Left cardiac atrium (tissue), 4 donors: ENCODE measurements around the gene PPP1R13L. TPM values are rescaled to one million over a fixed set of nuclear protein-coding genes. Genes with fewer than 3 reads are reported as not detected.
A peak's percentile ranks its signal among the peaks of the same experiment; 100 is the strongest.
"Not testable (repeated sequence)": the region's sequence is repeated elsewhere in the genome, so short reads cannot be mapped to it uniquely, and the experiment has no call there.

Experiments used
- ATAC-seq, 2 donors: fragments of 200-7000 bp; cut with Tn5 transposase; one replicate each; pipeline ENCODE4 v1.9.1; 2020; ENCODE audit warnings: mild to moderate bottlenecking in 2 of 2, moderate library complexity in 2 of 2
- DNase-seq: peaks from one replicate; pipeline ENCODE4 v3.0.0-alpha.2; 2020
- intact Hi-C, 2 donors: fragments of 100-400 bp; cut with DNase I; formaldehyde crosslinking; loops; one replicate each; pipeline versions ENCODE4 v1.14.1 to v1.15.1; 2022 to 2023
- total RNA-seq, 2 donors: library from RNA; stranded (reverse); fragmentation: NEBNext Ultra II Directional; extraction: Animal tissue kit (Norgen Biotek cat#: 25700); gene quantifications; one replicate each; pipeline ENCODE4 v1.2.1, GENCODE V29; 2021
- donor health status: DM: no; HTN: yes; CAD: no.
- donor health status: DM: no; HTN: yes; CAD: no; lungs with severe emphysema.
- donor health status: DM: yes; HTN: yes; CAD: no.
- donor health status: Dilated cardiomyopathy.

The PPP1R13L gene
- total RNA-seq, 2 donors from 2014 or later = 123 to 143 TPM

- DNase-seq (peak; percentile 88), ATAC-seq (peak; percentile 71 to 76)
- intact Hi-C loops = loop anchor here (1.0 to 2.0 kb wide), 3 partner anchors 33 to 40 kb away; no protein-coding TSS in a partner anchor
Observed at GRCh38 chr19:45439569-45440258, 34.8 kb upstream of the PPP1R13L start.

DNA sequence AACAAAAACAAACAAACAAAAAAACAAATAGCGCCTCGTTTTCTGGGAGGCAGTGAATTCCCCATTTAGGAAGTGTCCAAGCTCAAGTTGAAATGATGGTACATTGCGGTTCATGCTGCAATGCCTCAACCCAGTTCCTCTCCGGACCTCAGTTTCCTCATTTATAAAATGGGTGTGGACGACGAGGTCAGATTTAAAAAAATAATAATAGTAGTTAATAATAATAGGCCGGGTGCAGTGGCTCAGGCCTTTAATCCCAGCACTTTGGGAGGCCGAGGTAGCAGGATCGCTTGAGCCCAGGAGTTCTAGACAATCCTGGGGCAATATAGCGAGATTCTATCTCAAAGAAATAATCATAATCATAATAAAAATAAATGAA lies 34.3 kb upstream of the PPP1R13L start:
- intact Hi-C loops = loop anchor here (1.0 to 2.0 kb wide), 2 partner anchors 40 kb away; no protein-coding TSS in a partner anchor
- ATAC-seq = no peak
- DNase-seq = no peak

- intact Hi-C loops = no loop called here
- ATAC-seq = no peak
- DNase-seq = no peak
Observed at GRCh38 chr19:45437328-45437727, 32.5 kb upstream of the PPP1R13L start.

GRCh38 chr19:45432543-45432942 lies 27.7 kb upstream of the PPP1R13L start:
- ATAC-seq, DNase-seq, intact Hi-C loops: not testable (repeated sequence)

GRCh38 chr19:45431008-45431407 lies 26.1 kb upstream of the PPP1R13L start:
- intact Hi-C loops, DNase-seq, ATAC-seq: not testable (repeated sequence)

- intact Hi-C loops = loop anchor here in 1 of 2 donors (2.0 kb wide), 1 partner anchor 49 kb away; no protein-coding TSS in a partner anchor
- DNase-seq, ATAC-seq: not testable (repeated sequence)
Observed at GRCh38 chr19:45429896-45430295, 25.0 kb upstream of the PPP1R13L start.

GRCh38 chr19:45428384-45429231 lies 23.7 kb upstream of the PPP1R13L start:
- intact Hi-C loops = loop anchor here in 1 of 2 donors (2.0 kb wide), 1 partner anchor 50 kb away; no protein-coding TSS in a partner anchor
- DNase-seq = peak; percentile 82
- ATAC-seq = peak; percentile 58 to 74

DNA sequence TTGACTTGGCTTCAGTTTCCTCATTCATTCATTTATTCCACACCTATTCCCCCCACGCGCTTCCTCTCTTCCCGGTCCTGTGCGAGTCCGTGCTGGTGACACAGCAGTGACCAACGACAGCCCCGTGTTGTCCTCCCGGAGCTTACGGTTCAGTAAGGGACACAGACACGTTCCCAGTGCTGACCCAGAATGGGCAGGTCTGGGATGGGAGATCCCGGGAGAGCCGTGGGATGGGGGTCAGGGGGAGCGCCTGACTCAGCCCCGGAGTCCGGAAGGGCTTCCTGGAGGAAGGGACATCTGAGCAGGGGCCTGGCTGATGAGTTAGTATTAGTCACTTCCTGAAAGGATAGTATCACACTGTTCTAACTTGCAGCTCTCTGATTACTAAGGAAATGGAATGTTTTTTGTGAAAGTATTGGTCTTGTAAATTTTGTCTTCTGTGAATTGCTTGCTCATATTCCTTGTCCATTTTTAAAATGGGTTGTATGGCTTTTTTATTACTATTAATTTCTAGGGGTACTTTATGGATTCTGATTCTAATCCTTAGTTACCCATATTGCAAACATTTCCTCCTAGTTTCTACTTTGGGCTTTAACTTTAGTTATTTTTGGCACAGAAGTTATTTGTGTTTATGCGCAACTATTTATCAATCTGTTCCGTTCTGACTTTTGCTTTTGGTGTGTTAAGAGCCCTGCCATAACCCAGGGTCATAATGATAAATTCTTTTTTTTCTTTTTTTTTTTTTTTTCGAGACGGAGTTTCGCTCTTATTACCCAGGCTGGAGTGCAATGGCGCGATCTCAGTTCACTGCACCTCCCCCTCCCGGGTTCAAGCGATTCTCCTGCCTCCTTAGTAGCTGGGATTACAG lies 19.6 kb upstream of the PPP1R13L start:
- peak; percentile 19 to 78 for ATAC-seq
- intact Hi-C loops = no loop called here
- DNase-seq = peak; percentile 91

GRCh38 chr19:45423589-45424190 lies 18.8 kb upstream of the PPP1R13L start, which contains the start of gene ERCC1:
TSS of gene ERCC1 (minus strand) at chr19:45423917. CDS start at chr19:45423374, 543 bp downstream.
- DNase-seq (peak; percentile 97), ATAC-seq (peak; percentile 85 to 87)
- intact Hi-C loops = no loop called here

DNA sequence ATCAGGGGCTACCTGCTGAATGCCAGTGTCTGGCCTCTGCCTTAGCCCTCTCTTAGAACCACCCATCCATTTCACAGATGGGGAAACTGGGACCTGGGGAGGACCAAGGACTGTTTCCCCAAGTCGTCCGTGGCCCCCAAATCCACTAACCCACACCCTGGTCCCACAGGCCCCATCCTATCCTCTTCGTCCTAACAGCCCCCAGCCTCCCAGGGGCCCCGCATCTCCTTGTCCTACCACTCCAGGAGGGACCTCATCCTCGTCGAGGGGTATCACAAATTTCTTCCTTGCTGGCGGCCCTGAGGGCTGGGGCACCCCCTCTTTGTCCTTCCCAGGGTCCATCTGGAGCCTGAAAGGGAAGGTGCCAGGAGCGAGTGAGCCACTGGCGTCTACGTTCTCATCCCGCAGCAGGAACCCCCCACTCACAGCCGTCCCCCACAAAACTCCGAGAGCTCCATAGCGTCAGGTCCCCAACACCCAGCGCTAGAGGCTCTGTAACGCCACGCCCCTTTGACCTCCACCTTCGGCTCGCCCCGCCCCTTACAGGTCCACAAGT lies 18.2 kb upstream of the PPP1R13L start:
- no peak for DNase-seq
- no peak for ATAC-seq
- intact Hi-C loops = no loop called here

DNA sequence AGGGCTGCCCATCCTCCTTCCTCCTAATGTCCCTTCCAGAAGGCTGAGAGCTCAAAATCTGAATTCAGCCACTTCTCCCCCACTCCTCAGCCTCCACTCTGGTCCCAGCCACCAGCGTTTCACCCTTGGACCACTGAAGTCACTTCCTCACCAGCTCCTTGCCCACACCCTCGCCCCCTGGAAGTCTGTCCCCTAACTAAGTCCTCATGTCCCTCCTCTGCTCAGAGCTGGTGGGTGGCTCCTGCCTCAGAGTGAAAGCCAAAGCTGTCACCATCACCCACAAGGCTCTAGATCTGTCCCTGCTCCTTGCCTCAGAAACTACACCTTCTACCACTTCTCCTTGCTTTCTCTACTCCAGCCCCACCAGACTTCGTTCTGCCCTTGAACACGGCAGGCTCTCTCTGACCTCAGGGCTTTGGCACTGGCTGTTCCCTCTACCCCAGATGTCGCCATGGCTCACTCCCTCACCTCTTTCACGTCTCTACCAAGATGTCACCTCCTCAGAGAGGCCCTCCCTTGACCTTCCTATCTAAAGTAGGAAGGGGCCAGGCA lies 17.2 kb upstream of the PPP1R13L start:
- no peak for DNase-seq
- no peak for ATAC-seq
- intact Hi-C loops = no loop called here

DNA sequence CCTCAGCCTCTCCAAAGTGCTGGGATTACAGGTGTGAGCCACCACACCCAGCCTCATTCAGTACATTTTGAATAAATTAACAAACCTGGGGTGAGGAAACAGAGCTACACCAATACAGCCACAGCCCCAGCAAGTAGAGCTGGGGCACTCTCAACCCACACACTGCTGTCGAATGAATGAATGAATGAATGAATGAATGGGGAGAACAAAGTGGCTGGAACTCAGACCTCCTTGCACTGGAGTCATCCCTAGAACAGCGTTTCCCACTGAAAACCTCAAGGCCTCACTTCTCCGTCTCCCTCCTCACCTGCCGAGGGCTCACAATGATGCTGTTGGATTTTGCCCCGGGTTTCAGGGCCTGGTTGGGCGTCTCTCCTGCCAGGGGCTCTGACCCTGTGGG lies 16.0 kb upstream of the PPP1R13L start:
- no peak for ATAC-seq
- DNase-seq = no peak
- intact Hi-C loops = no loop called here

DNA sequence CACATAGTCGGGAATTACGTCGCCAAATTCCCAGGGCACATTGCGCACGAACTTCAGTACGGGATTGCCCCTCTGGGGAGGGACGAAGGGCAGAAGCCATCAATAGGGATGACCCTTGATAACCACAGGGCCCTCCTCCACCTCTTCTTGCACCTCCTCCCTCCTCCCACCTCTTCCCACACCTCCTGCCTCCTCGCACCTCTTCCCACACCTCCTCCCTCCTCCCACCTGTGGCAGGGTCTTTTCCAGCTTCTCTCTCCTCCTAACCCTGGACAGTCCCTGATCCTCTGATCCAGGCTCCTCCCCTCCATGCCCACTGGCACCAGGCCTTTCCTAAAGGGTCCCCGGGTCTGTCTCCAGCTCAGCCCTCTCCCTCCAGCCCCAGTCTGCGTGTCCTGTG lies 15.5 kb upstream of the PPP1R13L start:
- intact Hi-C loops = no loop called here
- DNase-seq = no peak
- ATAC-seq = no peak

DNA sequence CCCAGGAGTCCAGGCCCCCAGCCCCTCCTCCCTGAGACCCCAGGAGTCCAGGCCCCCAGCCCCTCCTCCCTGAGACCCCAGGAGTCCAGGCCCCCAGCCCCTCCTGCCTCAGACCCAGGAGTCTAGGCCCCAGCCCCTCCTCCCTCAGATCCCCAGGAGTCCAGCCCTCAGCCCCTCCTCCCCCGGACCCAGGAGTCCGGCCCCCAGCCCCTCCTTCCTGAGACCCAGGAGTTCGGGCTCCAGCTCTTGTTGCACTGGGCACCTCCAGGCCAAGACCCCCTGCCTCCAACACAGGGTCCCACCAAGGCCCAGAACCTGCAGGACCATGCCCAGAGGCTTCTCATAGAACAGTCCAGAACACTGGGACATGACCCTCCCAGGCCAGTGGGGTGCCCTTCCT lies 15.0 kb upstream of the PPP1R13L start:
- intact Hi-C loops = no loop called here
- DNase-seq = no peak
- ATAC-seq = no peak

GRCh38 chr19:45419396-45419795 lies 14.5 kb upstream of the PPP1R13L start:
- DNase-seq = no peak
- intact Hi-C loops = no loop called here
- ATAC-seq = no peak

GRCh38 chr19:45418802-45419201 lies 13.9 kb upstream of the PPP1R13L start:
- intact Hi-C loops = no loop called here
- DNase-seq (no peak), ATAC-seq (no peak)

DNA sequence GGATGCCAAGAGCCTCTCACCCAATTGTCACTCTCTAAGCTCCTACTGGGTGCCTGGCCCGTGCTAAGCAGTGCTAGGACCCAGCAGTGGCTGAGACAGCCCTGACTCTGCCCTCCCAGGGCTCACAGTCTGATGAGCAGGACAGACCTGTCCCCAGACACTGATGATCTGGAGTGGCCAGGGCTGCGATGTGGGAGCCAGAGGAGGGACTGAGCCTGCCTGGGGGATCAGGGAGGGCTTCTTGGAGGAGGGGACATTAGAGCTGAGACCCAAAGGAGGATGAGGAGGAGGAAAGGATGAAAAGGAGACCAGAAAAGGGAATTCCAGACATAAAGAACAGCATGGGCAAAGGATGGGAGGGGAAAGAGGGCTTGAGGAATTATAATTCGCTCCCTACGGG lies 12.3 kb upstream of the PPP1R13L start:
- no peak for DNase-seq

GRCh38 chr19:45414468-45414867 lies 9.6 kb upstream of the PPP1R13L start:
- DNase-seq = no peak
- no peak for ATAC-seq
- intact Hi-C loops = no loop called here

More for the DNA sequence above, 12.3 kb upstream of the PPP1R13L start:
- intact Hi-C loops = no loop called here
- no peak for ATAC-seq
